Breast epithelium (tissue), 4 donors: ENCODE data around the gene RAX2. TPM values are rescaled to one million over a fixed set of nuclear protein-coding genes. Genes with fewer than 3 reads are reported as not detected.

ENCODE experiments used
- DNase-seq, 2 donors: peaks; one replicate each; pipeline ENCODE4 v3.0.0-alpha.2; 2019; ENCODE audit warnings: low spot score in 2 of 2
- H3K27ac ChIP-seq, 2 donors: fragments of 200-600 bp; sonication (generic) in 1 of 2; one replicate each; pipeline ENCODE4 v1.5.1; 2016 to 2019; ENCODE audit warnings: mild to moderate bottlenecking in 1 of 2
- H3K27me3 ChIP-seq, 2 donors: fragments of 200-600 bp; sonication (generic) in 1 of 2; one replicate each; pipeline versions ENCODE4 v1.5.1 to v1.6.0; 2017 to 2019; ENCODE audit warnings: control low read depth in 1 of 2, mild to moderate bottlenecking in 1 of 2
- H3K36me3 ChIP-seq: fragments of 200-600 bp; one replicate; pipeline ENCODE4 v1.5.1; 2019
- H3K4me1 ChIP-seq, 2 donors: fragments of 200-600 bp; sonication (generic); one replicate each; pipeline ENCODE4 v1.5.1; 2016 to 2019; ENCODE audit warnings: control low read depth in 1 of 2
- H3K4me3 ChIP-seq, 3 donors: fragments of 200-600 bp; sonication (generic); 1 replicate in 2 of 3; 2 replicates in 1 of 3; pipeline ENCODE4 v1.5.1; 2016 to 2019; ENCODE audit warnings: mild to moderate bottlenecking in 3 of 3, moderate library complexity in 2 of 3
- H3K9me3 ChIP-seq, 2 donors: fragments of 200-600 bp; sonication (generic) in 1 of 2; one replicate each; pipeline ENCODE4 v1.5.1; 2016 to 2019; ENCODE audit warnings: control low read depth in 1 of 2
- CTCF ChIP-seq, 3 donors: fragments of 450-650 bp; IDR thresholded peaks; one replicate each; pipeline ENCODE4 v1.5.1; 2016 to 2017; ENCODE audit warnings: antibody characterized with exemption in 3 of 3, mild to moderate bottlenecking in 3 of 3, moderate library complexity in 3 of 3
- POLR2A ChIP-seq: fragments of 450-650 bp; IDR thresholded peaks from one replicate; pipeline ENCODE4 v1.6.1; 2016; ENCODE audit warnings: antibody characterized with exemption, mild to moderate bottlenecking, moderate library complexity
- POLR2AphosphoS5 ChIP-seq, 3 donors: sonication (generic); formaldehyde crosslinking; IDR thresholded peaks; one replicate each; pipeline ENCODE4 v1.6.1; 2017; ENCODE audit warnings: antibody characterized with exemption in 3 of 3
- intact Hi-C: fragments of 100-400 bp; cut with DNase I; formaldehyde crosslinking; loops from one replicate; pipeline ENCODE4 v1.15.1; 2023; ENCODE audit warnings: low total_unique reads
- total RNA-seq, 3 donors: library from RNA; depleted of rRNA; stranded (reverse); fragments of >200 nt; gene quantifications; one replicate each; pipeline ENCODE4 v1.1.0, GENCODE V29; 2016

RAX2 gene
- total RNA-seq, 3 donors from 2014 or later, result 0.66 TPM; not detected in 2

DNA sequence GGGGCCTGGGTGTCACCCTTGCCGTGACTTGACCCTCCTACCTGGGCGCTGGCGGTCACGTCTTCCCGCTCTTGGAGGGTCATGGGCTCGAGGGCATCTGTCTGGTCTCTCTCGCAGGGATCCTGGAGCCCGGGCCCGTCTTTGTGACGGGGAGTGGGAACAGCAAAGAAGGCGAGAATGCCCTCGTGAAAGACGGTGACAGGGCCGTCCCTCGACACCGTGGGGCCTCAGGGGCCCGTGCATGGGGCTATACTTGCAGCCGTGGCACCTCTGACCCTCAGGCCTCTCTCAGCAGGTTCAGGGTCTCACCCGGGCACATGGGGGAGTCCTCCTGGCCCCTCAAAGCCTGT, 35.1 kb upstream of the RAX2 start:
- Histone ChIP-seq H3K36me3 (no peaks in the 10 kb centered on the region), H3K9me3 (no peaks in the 10 kb centered on the region), H3K27ac (no peak overlapping the region), H3K27me3 (peaks cover 0 to 15% of the 10 kb centered on the region in 2 donors), H3K4me3 (no peak overlapping the region), H3K4me1 (no peaks in the 10 kb centered on the region)
- no peak for DNase-seq
- TF ChIP-seq POLR2A (no peak), POLR2AphosphoS5 (IDR thresholded peaks at IDR 0.05) (no peak), CTCF (IDR thresholded peaks at IDR 0.05) (no peak)
- intact Hi-C loops, result no loop called here

DNA sequence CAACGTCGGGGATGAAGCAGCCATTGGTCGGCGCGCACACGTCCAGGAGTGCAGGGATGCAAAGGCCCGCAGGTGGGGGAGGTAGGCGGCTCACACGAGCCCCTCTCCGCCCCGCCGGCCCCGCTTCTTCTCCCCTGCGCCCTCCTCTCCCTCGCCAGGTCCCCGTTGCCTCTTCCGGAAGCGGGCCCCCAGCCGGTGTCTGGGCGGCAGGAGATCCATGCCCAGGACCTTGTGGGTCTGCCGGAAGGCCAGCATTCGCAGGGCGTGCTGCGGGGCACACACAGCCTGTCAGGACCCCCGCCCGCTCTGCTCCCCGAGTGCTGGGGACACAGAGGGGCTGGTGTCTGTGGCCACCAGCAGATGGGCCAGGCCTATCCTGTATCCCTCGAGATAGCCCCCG, 33.8 kb upstream of the RAX2 start:
- intact Hi-C loops, result no loop called here
- no peak overlapping the region for H3K27ac ChIP-seq
- H3K4me1 ChIP-seq, result no peaks in the 10 kb centered on the region
- H3K36me3 ChIP-seq, result no peaks in the 10 kb centered on the region
- H3K9me3 ChIP-seq, result no peaks in the 10 kb centered on the region
- H3K4me3 ChIP-seq, result no peak overlapping the region
- peaks cover 0 to 27% of the 10 kb centered on the region in 2 donors for H3K27me3 ChIP-seq
- TF ChIP-seq POLR2AphosphoS5 (IDR thresholded peaks at IDR 0.05), result no peak
- TF ChIP-seq CTCF (IDR thresholded peaks at IDR 0.05), result no peak
- TF ChIP-seq POLR2A, result no peak
- no peak for DNase-seq

DNA sequence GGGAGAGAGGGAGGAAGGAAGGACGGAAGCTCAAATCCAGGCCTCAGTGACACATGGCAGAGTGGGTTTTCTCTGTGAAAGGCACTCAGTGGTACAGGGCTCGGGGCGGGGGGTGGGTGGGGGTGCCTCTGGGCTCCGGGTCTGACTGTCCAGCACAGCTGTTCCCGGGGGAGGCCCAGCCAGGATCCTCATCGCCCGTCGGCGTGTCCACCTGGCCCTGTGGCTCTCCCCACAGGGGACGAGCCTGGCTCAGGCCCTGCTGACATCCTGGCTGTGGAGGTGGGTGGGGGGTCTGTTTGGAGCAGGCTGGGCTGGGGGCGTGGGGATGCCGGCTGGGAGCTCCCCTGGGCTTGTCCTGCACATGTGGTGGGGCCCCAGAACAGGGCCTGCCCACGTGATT, 32.4 kb upstream of the RAX2 start:
- Histone ChIP-seq H3K36me3 (no peaks in the 10 kb centered on the region), H3K9me3 (no peaks in the 10 kb centered on the region), H3K4me3 (no peak overlapping the region), H3K27me3 (peaks cover 0 to 25% of the 10 kb centered on the region in 2 donors), H3K27ac (no peak overlapping the region), H3K4me1 (no peaks in the 10 kb centered on the region)
- intact Hi-C loops, result no loop called here
- no peak for TF ChIP-seq POLR2AphosphoS5 (IDR thresholded peaks at IDR 0.05)
- TF ChIP-seq CTCF (IDR thresholded peaks at IDR 0.05), result no peak
- no peak for TF ChIP-seq POLR2A
- DNase-seq, result no peak

DNA sequence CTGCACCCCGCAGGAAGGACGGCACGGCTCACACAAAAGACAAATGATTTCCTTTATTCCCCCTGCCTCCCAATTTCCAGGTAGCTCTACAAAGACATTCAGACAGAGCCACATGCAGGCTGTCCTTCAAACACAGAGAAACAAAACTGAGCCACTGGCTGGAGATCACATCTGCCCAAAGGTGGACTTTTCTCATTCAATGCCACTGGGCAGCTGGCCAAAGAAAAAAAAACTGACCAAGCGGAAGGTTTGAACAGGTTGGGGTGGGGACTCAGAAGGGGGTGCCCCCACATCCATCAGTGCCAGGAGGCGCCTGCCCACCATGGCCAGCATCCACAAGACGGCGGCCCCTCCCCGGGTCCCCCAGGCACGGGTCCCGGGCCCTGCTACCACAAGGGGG, 32.0 kb upstream of the RAX2 start:
- intact Hi-C loops, result no loop called here
- no peak overlapping the region for H3K4me3 ChIP-seq
- H3K4me1 ChIP-seq, result no peaks in the 10 kb centered on the region
- peaks cover 0 to 29% of the 10 kb centered on the region in 2 donors for H3K27me3 ChIP-seq
- no peaks in the 10 kb centered on the region for H3K9me3 ChIP-seq
- TF ChIP-seq POLR2A (no peak), POLR2AphosphoS5 (IDR thresholded peaks at IDR 0.05) (no peak), CTCF (IDR thresholded peaks at IDR 0.05) (no peak)
- no peak overlapping the region for H3K27ac ChIP-seq
- DNase-seq, result no peak
- no peaks in the 10 kb centered on the region for H3K36me3 ChIP-seq

GRCh38 chr19:3803114-3803888, 31.3 kb upstream of the RAX2 start:
- Histone ChIP-seq H3K36me3 (no peaks in the 10 kb centered on the region), H3K4me3 (no peak overlapping the region), H3K27ac (no peak overlapping the region), H3K9me3 (no peaks in the 10 kb centered on the region), H3K27me3 (peaks cover 0 to 30% of the 10 kb centered on the region in 2 donors), H3K4me1 (no peaks in the 10 kb centered on the region)
- no peak for DNase-seq
- TF ChIP-seq CTCF (IDR thresholded peaks at IDR 0.05), result no peak
- TF ChIP-seq POLR2AphosphoS5 (IDR thresholded peaks at IDR 0.05), result no peak
- no peak for TF ChIP-seq POLR2A
- intact Hi-C loops, result no loop called here
